8988T (cell line): Measurements from ENCODE around the gene GIGYF2.

ENCODE experiments used
- DNase-seq: peaks from one replicate; pipeline ENCODE4 v3.0.0; 2011

Gene GIGYF2

GRCh38 chr2:232870018-232870765 lies 173.1 kb downstream of the GIGYF2 start, which contains the start of gene SNORC:
TSS of gene SNORC (plus strand) at chr2:232870264. CDS start at chr2:232870342, 78 bp downstream.
- no peak for DNase-seq

GRCh38 chr2:232870766-232871371 lies 173.7 kb downstream of the GIGYF2 start:
- no peak for DNase-seq

GRCh38 chr2:232871418-232871834 lies 174.3 kb downstream of the GIGYF2 start:
- DNase-seq: no peak

- no peak for DNase-seq
Measured at GRCh38 chr2:232871835-232872736, 175.0 kb downstream of the GIGYF2 start.

GRCh38 chr2:232872826-232873225 lies 175.7 kb downstream of the GIGYF2 start:
- no peak for DNase-seq

- no peak for DNase-seq
Measured at GRCh38 chr2:232873292-232873908, 176.3 kb downstream of the GIGYF2 start.

GRCh38 chr2:232873909-232874641 lies 176.9 kb downstream of the GIGYF2 start:
- no peak for DNase-seq

GRCh38 chr2:232874677-232875223 lies 177.6 kb downstream of the GIGYF2 start:
- no peak for DNase-seq

GRCh38 chr2:232875256-232876121 lies 178.4 kb downstream of the GIGYF2 start:
- DNase-seq: peak; percentile 65

GRCh38 chr2:232876161-232876977 lies 179.2 kb downstream of the GIGYF2 start:
- DNase-seq: peak; percentile 86

GRCh38 chr2:232876978-232877441 lies 179.9 kb downstream of the GIGYF2 start:
- DNase-seq: no peak

GRCh38 chr2:232877940-232878511 lies 180.9 kb downstream of the GIGYF2 start:
- peak; percentile 11 for DNase-seq

- peak; percentile 18 for DNase-seq
Measured at GRCh38 chr2:232878855-232879617, 181.9 kb downstream of the GIGYF2 start.

GRCh38 chr2:232879618-232880494 lies 182.7 kb downstream of the GIGYF2 start:
- peak; percentile 25 for DNase-seq

- DNase-seq: peak; percentile 8
Measured at GRCh38 chr2:232880764-232881351, 183.7 kb downstream of the GIGYF2 start.

- DNase-seq: peak; percentile 6
Measured at GRCh38 chr2:232882085-232882484, 185.0 kb downstream of the GIGYF2 start.

- peak; percentile 17 for DNase-seq
Measured at GRCh38 chr2:232882505-232883115, 185.5 kb downstream of the GIGYF2 start.
